CD14-positive monocyte (primary cell): ENCODE results near the gene ZC3H7A. TPM values are rescaled to one million over a fixed set of nuclear protein-coding genes. Genes with fewer than 3 reads are reported as not detected.

Experiments
- DNase-seq, 3 donors: peaks; one replicate each; pipeline ENCODE4 v3.0.0-alpha.2; 2011 to 2022
- H2AFZ ChIP-seq: 2 replicates; pipeline ENCODE4 v1.6.0; 2012; ENCODE audit warnings: mild to moderate bottlenecking, low read depth, low read length, inconsistent platforms; ENCODE audit not compliant: insufficient read depth, poor library complexity, severe bottlenecking
- H3K27ac ChIP-seq, 2 donors: 1 replicate in 1 of 2; 2 replicates in 1 of 2; pipeline ENCODE4 v1.5.1; 2012 to 2013; ENCODE audit warnings: low read length in 2 of 2, control low read depth in 1 of 2, inconsistent platforms in 1 of 2, low read depth in 1 of 2, mild to moderate bottlenecking in 1 of 2
- H3K27me3 ChIP-seq, 2 donors: one replicate each; pipeline versions ENCODE4 v1.6.0 to v1.6.1; 2011 to 2013; ENCODE audit warnings: low read length in 2 of 2; ENCODE audit not compliant: control insufficient read depth in 2 of 2, insufficient read depth in 2 of 2
- H3K36me3 ChIP-seq, 2 donors: replicated peaks in 1 of 2; 1 replicate in 1 of 2; 2 replicates in 1 of 2; pipeline versions ENCODE4 v1.5.1 to v1.6.1; 2012 to 2013; ENCODE audit warnings: low read length in 2 of 2, control low read depth in 1 of 2, inconsistent platforms in 1 of 2, mild to moderate bottlenecking in 1 of 2; ENCODE audit not compliant: insufficient read depth in 2 of 2, control insufficient read depth in 1 of 2
- H3K4me1 ChIP-seq, 2 donors: 1 replicate in 1 of 2; 2 replicates in 1 of 2; pipeline versions ENCODE4 v1.5.1 to v1.6.1; 2012 to 2013; ENCODE audit warnings: low read length in 2 of 2, control low read depth in 1 of 2, inconsistent platforms in 1 of 2, mild to moderate bottlenecking in 1 of 2, moderate library complexity in 1 of 2; ENCODE audit not compliant: insufficient read depth in 2 of 2, control insufficient read depth in 1 of 2
- H3K4me2 ChIP-seq: replicated peaks from 2 replicates; pipeline ENCODE3; 2012; ENCODE audit warnings: low read length, moderate library complexity, mild to moderate bottlenecking; ENCODE audit not compliant: poor library complexity, severe bottlenecking; ENCODE audit errors: extremely low read depth
- H3K4me3 ChIP-seq, 3 experiments: fragments of 200-600 bp in 1 of 3; sonication (generic) in 1 of 3; replicated peaks in 1 of 3; 1 replicate in 2 of 3; 2 replicates in 1 of 3; pipeline ENCODE4 v1.5.1; 2011 to 2013; ENCODE audit warnings: low read length in 3 of 3, mild to moderate bottlenecking in 3 of 3, control low read depth in 2 of 3, low read depth in 2 of 3, inconsistent platforms in 1 of 3, moderate library complexity in 1 of 3
- H3K79me2 ChIP-seq: 2 replicates; pipeline ENCODE4 v1.6.0; 2012; ENCODE audit warnings: mild to moderate bottlenecking, control low read depth, inconsistent platforms, low read length, moderate library complexity; ENCODE audit not compliant: insufficient read depth
- H3K9ac ChIP-seq: 2 replicates; pipeline ENCODE4 v1.6.0; 2017; ENCODE audit warnings: low read length, mild to moderate bottlenecking; ENCODE audit not compliant: insufficient read depth, poor library complexity, severe bottlenecking
- H3K9me3 ChIP-seq, 2 donors: replicated peaks in 1 of 2; 1 replicate in 1 of 2; 2 replicates in 1 of 2; pipeline versions ENCODE4 v1.5.1 to v1.6.1; 2012 to 2013; ENCODE audit warnings: low read length in 2 of 2, control low read depth in 1 of 2; ENCODE audit not compliant: control insufficient read depth in 1 of 2, insufficient read depth in 1 of 2
- H4K20me1 ChIP-seq: 2 replicates; pipeline ENCODE4 v1.6.0; 2012; ENCODE audit warnings: mild to moderate bottlenecking, low read length, control low read depth, moderate library complexity; ENCODE audit not compliant: insufficient read depth
- H3K27ac Mint-ChIP-seq, 7 donors: one replicate each; pipeline ENCODE4 v1.8.0; 2020; ENCODE audit warnings: mild to moderate bottlenecking in 7 of 7, mixed read lengths in 7 of 7, moderate library complexity in 6 of 7, inconsistent platforms in 2 of 7
- H3K27me3 Mint-ChIP-seq, 3 donors: one replicate each; pipeline ENCODE4 v1.8.0; 2021 to 2022; ENCODE audit warnings: low read depth in 3 of 3, mild to moderate bottlenecking in 3 of 3, mixed read lengths in 3 of 3, moderate library complexity in 3 of 3, inconsistent platforms in 1 of 3
- H3K36me3 Mint-ChIP-seq, 2 donors: one replicate each; pipeline ENCODE4 v1.8.0; 2020; ENCODE audit warnings: mixed read lengths in 2 of 2, inconsistent platforms in 1 of 2, mild to moderate bottlenecking in 1 of 2
- H3K4me1 Mint-ChIP-seq: one replicate; pipeline ENCODE4 v1.8.0; 2020; ENCODE audit warnings: mild to moderate bottlenecking, mixed read lengths
- H3K4me3 Mint-ChIP-seq, 2 donors: one replicate each; pipeline ENCODE4 v1.8.0; 2020; ENCODE audit warnings: mild to moderate bottlenecking in 2 of 2, mixed read lengths in 2 of 2, moderate library complexity in 1 of 2
- H3K9me3 Mint-ChIP-seq, 7 donors: one replicate each; pipeline ENCODE4 v1.8.0; 2020 to 2022; ENCODE audit warnings: mixed read lengths in 7 of 7, mild to moderate bottlenecking in 6 of 7, moderate library complexity in 6 of 7, inconsistent platforms in 2 of 7
- WGBS: methylation state at CpG from one replicate; pipeline ENCODE4 v1.1.5; 2013; ENCODE audit warnings: missing lambda C conversion rate; ENCODE audit not compliant: insufficient coverage; 5-methylcytosine and 5-hydroxymethylcytosine counted together
- intact Hi-C, 2 donors: fragments of 100-400 bp; cut with micrococcal nuclease; formaldehyde crosslinking; loops; one replicate each; pipeline versions ENCODE4 v1.15.0 to v1.15.1; 2023
- polyA plus RNA-seq, 3 donors: library from polyadenylated mRNA; depleted of rRNA in 1 of 3; unstranded in 2 of 3; stranded (reverse) in 1 of 3; fragments of 300-500 nt in 2 of 3; fragments of >200 nt in 1 of 3; fragmentation: Illumina TruSeq in 2 of 3; gene quantifications; 1 replicate in 2 of 3; 2 replicates in 1 of 3; pipeline ENCODE4 v1.2.3, GENCODE V29; 2012 to 2021
- TF ChIP-seq, protein P1 (sequence below): fragments of 200-600 bp; IDR thresholded peaks from one replicate; pipeline ENCODE4 v1.8.0; 2022; ENCODE audit warnings: antibody characterized with exemption, mild to moderate bottlenecking

ZC3H7A gene
- polyA plus RNA-seq, 3 donors: 22.6 to 62.0 (median 27.5) TPM

DNA sequence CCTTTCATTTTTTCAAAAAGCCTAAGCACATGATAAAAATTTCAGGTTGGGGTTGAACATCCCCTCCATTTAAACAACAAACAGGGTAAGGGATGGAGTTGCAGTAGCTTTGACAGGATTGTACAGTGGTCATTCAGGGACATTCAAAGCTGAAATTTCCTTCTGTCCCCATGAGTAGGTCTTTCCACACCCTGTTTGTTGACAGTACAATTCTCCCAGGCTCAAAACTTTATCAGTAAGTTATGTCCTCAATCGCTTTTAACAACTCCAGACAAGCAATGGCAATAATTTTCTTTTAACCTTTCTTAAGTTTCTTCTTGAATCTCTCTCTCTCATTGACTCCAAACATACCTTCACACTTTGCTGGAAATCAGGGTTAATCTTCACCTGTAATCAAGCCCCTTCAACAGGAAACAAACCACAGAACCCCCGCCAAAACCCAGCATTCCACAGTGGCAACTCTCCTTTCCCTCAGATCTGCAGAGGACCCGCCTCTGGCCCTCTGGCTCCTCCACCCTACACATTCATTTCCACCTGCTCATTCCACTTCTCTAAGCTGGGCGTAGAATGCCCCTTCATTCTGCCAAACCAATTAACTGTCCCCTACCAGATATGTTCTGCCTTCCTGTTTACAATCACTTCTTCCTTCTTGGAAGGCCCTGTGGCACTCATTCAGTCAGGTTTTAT is 75.1 kb downstream of the ZC3H7A start:
- Histone ChIP-seq H3K27me3 (no peaks in the 10 kb centered on the region), H3K4me3 (no peak overlapping the region), H3K27ac (peak overlapping the region in 1 of 2 donors; percentile 37), H3K4me1 (no peaks in the 10 kb centered on the region), H3K9ac (no peak overlapping the region), H4K20me1 (peaks cover 66% of the 10 kb centered on the region), H2AFZ (no peak overlapping the region), H3K9me3 (no peaks in the 10 kb centered on the region), H3K79me2 (peaks cover 52% of the 10 kb centered on the region), H3K36me3 (peaks cover 71 to 93% of the 10 kb centered on the region in 2 donors), H3K4me2 (no peak overlapping the region)
- H3K27ac Mint-ChIP-seq: peak overlapping the region in 3 of 7 donors; percentile 26 to 46 (median 43)
- H3K36me3 Mint-ChIP-seq: peaks cover 70 to 90% of the 10 kb centered on the region in 2 donors
- H3K9me3 Mint-ChIP-seq: no peaks in the 10 kb centered on the region
- H3K4me3 Mint-ChIP-seq: no peak overlapping the region
- peaks cover 0 to 2% (median 0%) of the 10 kb centered on the region in 3 donors for H3K27me3 Mint-ChIP-seq
- TF ChIP-seq, protein P1, sequence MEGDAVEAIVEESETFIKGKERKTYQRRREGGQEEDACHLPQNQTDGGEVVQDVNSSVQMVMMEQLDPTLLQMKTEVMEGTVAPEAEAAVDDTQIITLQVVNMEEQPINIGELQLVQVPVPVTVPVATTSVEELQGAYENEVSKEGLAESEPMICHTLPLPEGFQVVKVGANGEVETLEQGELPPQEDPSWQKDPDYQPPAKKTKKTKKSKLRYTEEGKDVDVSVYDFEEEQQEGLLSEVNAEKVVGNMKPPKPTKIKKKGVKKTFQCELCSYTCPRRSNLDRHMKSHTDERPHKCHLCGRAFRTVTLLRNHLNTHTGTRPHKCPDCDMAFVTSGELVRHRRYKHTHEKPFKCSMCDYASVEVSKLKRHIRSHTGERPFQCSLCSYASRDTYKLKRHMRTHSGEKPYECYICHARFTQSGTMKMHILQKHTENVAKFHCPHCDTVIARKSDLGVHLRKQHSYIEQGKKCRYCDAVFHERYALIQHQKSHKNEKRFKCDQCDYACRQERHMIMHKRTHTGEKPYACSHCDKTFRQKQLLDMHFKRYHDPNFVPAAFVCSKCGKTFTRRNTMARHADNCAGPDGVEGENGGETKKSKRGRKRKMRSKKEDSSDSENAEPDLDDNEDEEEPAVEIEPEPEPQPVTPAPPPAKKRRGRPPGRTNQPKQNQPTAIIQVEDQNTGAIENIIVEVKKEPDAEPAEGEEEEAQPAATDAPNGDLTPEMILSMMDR: no peak
- 57% methylated on average over 4 of the region's 4 CpGs for WGBS
- peaks cover 2% of the 10 kb centered on the region for H3K4me1 Mint-ChIP-seq
- intact Hi-C loops: no loop called here
- DNase-seq: no peak

DNA sequence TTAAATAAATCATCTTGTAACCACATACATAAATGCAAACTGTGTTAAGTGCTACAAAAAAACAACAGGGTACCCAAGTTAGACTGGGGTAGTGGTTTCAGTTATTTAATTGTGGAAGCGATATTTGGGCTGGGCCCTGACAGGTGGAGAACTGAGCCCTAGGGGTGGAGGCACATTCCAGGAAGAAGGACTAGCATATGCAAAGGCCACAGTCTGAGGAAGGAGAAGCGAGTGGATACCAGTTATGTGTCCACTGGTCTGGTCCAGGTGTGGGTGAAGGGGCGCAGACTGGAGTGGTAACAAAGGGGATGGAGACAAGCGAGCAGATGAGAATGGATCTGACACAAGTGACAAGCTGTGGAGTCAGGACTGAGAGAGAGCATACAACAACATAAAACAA is 77.3 kb downstream of the ZC3H7A start:
- peaks cover 47% of the 10 kb centered on the region for H4K20me1 ChIP-seq
- peaks cover 58 to 93% of the 10 kb centered on the region in 2 donors for H3K36me3 ChIP-seq
- no peaks in the 10 kb centered on the region for H3K9me3 ChIP-seq
- DNase-seq: no peak
- TF ChIP-seq, protein P1: no peak
- no peak overlapping the region for H3K27ac Mint-ChIP-seq
- H3K36me3 Mint-ChIP-seq: peaks cover 72 to 90% of the 10 kb centered on the region in 2 donors
- intact Hi-C loops: loop anchor here (5.0 to 10.0 kb wide), 2 partner anchors 322 to 755 kb away; no protein-coding TSS in a partner anchor
- H3K4me1 Mint-ChIP-seq: no peaks in the 10 kb centered on the region
- no peak overlapping the region for H3K9ac ChIP-seq
- H3K79me2 ChIP-seq: peaks cover 35% of the 10 kb centered on the region
- no peaks in the 10 kb centered on the region for H3K4me1 ChIP-seq
- no peak overlapping the region for H3K4me3 ChIP-seq
- H3K27ac ChIP-seq: no peak overlapping the region
- WGBS: 100% methylated on average over 2 of the region's 4 CpGs
- H3K9me3 Mint-ChIP-seq: no peaks in the 10 kb centered on the region
- no peak overlapping the region for H2AFZ ChIP-seq
- H3K27me3 Mint-ChIP-seq: peaks cover 0 to 2% (median 0%) of the 10 kb centered on the region in 3 donors
- no peak overlapping the region for H3K4me2 ChIP-seq
- no peak overlapping the region for H3K4me3 Mint-ChIP-seq
- no peaks in the 10 kb centered on the region for H3K27me3 ChIP-seq
